Liver (tissue), 9 donors: ENCODE results near the gene PKP3. TPM values are rescaled to one million over a fixed set of nuclear protein-coding genes. Genes with fewer than 3 reads are reported as not detected.

Experiments
- DNase-seq: peaks from one replicate; pipeline ENCODE4 v3.0.0-alpha.2; 2017; ENCODE audit warnings: low spot score
- H3K27ac ChIP-seq, 2 donors: one replicate each; pipeline ENCODE4 v1.7.0; 2013; ENCODE audit warnings: inconsistent platforms in 2 of 2, low read length in 2 of 2, control low read depth in 1 of 2, low read depth in 1 of 2, mild to moderate bottlenecking in 1 of 2
- H3K27me3 ChIP-seq, 4 donors: one replicate each; pipeline versions ENCODE4 v1.6.1 to v1.7.0; 2013; ENCODE audit warnings: low read length in 3 of 4, inconsistent platforms in 1 of 4, mild to moderate bottlenecking in 1 of 4, moderate library complexity in 1 of 4; ENCODE audit not compliant: control insufficient read depth in 4 of 4, insufficient read depth in 4 of 4
- H3K36me3 ChIP-seq, 4 donors: one replicate each; pipeline versions ENCODE4 v1.6.1 to v1.7.0; 2013; ENCODE audit warnings: low read length in 3 of 4, mild to moderate bottlenecking in 3 of 4, low read depth in 1 of 4, moderate library complexity in 1 of 4; ENCODE audit not compliant: control insufficient read depth in 4 of 4, insufficient read depth in 3 of 4
- H3K4me1 ChIP-seq, 4 donors: one replicate each; pipeline versions ENCODE4 v1.6.1 to v1.7.0; 2013; ENCODE audit warnings: low read length in 3 of 4, mild to moderate bottlenecking in 3 of 4, moderate library complexity in 1 of 4; ENCODE audit not compliant: control insufficient read depth in 4 of 4, insufficient read depth in 4 of 4
- H3K4me3 ChIP-seq, 3 donors: one replicate each; pipeline versions ENCODE4 v1.6.1 to v1.7.0; 2013; ENCODE audit warnings: low read length in 3 of 3, control low read depth in 1 of 3, low read depth in 1 of 3, mild to moderate bottlenecking in 1 of 3
- H3K9ac ChIP-seq, 2 donors: one replicate each; pipeline ENCODE4 v1.7.0; 2013; ENCODE audit warnings: low read length in 2 of 2, mild to moderate bottlenecking in 2 of 2, moderate library complexity in 2 of 2, control low read depth in 1 of 2, low read depth in 1 of 2
- H3K9me3 ChIP-seq, 4 donors: one replicate each; pipeline versions ENCODE4 v1.6.1 to v1.7.0; 2013; ENCODE audit warnings: low read length in 3 of 4; ENCODE audit not compliant: control insufficient read depth in 4 of 4
- ATF3 ChIP-seq: IDR thresholded peaks from 2 replicates; pipeline ENCODE4 v1.6.1; 2016; ENCODE audit warnings: antibody characterized with exemption
- CTCF ChIP-seq: fragments of 150-350 bp; IDR thresholded peaks from 2 replicates; pipeline ENCODE4 v1.5.1; 2017; ENCODE audit warnings: improper control_type of control experiment, low read depth, low read length; ENCODE audit not compliant: missing input control
- EGR1 ChIP-seq, 2 donors: IDR thresholded peaks; 2 replicates each; pipeline ENCODE4 v1.6.1; 2016 to 2018; ENCODE audit warnings: antibody characterized with exemption in 2 of 2, low read depth in 2 of 2
- FOXA1 ChIP-seq: IDR thresholded peaks from 2 replicates; pipeline ENCODE4 v1.6.1; 2016; ENCODE audit warnings: antibody characterized with exemption
- FOXA2 ChIP-seq: IDR thresholded peaks from 2 replicates; pipeline ENCODE4 v1.6.1; 2016; ENCODE audit warnings: antibody characterized with exemption
- GABPA ChIP-seq, 2 donors: IDR thresholded peaks in 1 of 2; conservative IDR thresholded peaks in 1 of 2; 2 replicates each; pipeline ENCODE4 v1.6.1; 2016; ENCODE audit warnings: antibody characterized with exemption in 2 of 2, mild to moderate bottlenecking in 1 of 2, moderate library complexity in 1 of 2
- HNF4A ChIP-seq, 2 donors: conservative IDR thresholded peaks; 2 replicates each; pipeline ENCODE4 v1.6.1; 2016; ENCODE audit warnings: antibody characterized with exemption in 2 of 2, mild to moderate bottlenecking in 2 of 2
- HNF4G ChIP-seq: IDR thresholded peaks from 2 replicates; pipeline ENCODE4 v1.6.1; 2016; ENCODE audit warnings: antibody characterized with exemption
- JUND ChIP-seq, 2 donors: IDR thresholded peaks; 2 replicates each; pipeline ENCODE4 v1.6.1; 2016; ENCODE audit warnings: antibody characterized with exemption in 2 of 2
- MAX ChIP-seq: IDR thresholded peaks from 2 replicates; pipeline ENCODE4 v1.6.1; 2016; ENCODE audit warnings: antibody characterized with exemption
- NR2F2 ChIP-seq: IDR thresholded peaks from 2 replicates; pipeline ENCODE4 v1.6.1; 2016; ENCODE audit warnings: antibody characterized with exemption
- RAD21 ChIP-seq, 2 donors: IDR thresholded peaks; 2 replicates each; pipeline ENCODE4 v1.6.1; 2016; ENCODE audit warnings: antibody characterized with exemption in 2 of 2, mild to moderate bottlenecking in 2 of 2
- REST ChIP-seq: IDR thresholded peaks from 2 replicates; pipeline ENCODE4 v1.6.1; 2016; ENCODE audit warnings: antibody characterized with exemption, mild to moderate bottlenecking
- RXRA ChIP-seq, 2 donors: IDR thresholded peaks; 2 replicates each; pipeline ENCODE4 v1.6.1; 2017 to 2018; ENCODE audit warnings: antibody characterized with exemption in 2 of 2, mild to moderate bottlenecking in 1 of 2
- SP1 ChIP-seq: IDR thresholded peaks from 2 replicates; pipeline ENCODE4 v1.6.1; 2018; ENCODE audit warnings: antibody characterized with exemption, mild to moderate bottlenecking
- TAF1 ChIP-seq: conservative IDR thresholded peaks from 2 replicates; pipeline ENCODE4 v1.6.1; 2016; ENCODE audit warnings: antibody characterized with exemption, mild to moderate bottlenecking
- YY1 ChIP-seq: IDR thresholded peaks from 2 replicates; pipeline ENCODE4 v1.6.1; 2016; ENCODE audit warnings: antibody characterized with exemption, mild to moderate bottlenecking
- ZBTB33 ChIP-seq: IDR thresholded peaks from 2 replicates; pipeline ENCODE4 v1.6.1; 2016; ENCODE audit warnings: antibody characterized with exemption
- WGBS: extraction: QIAGEN DNeasy Blood & Tissue Kit; methylation state at CpG from one replicate; pipeline ENCODE4 v1.1.7; 2013; 5-methylcytosine and 5-hydroxymethylcytosine counted together
- polyA plus RNA-seq, 2 donors: library from polyadenylated mRNA; stranded (reverse) in 1 of 2; unstranded in 1 of 2; fragments of 200-250 nt in 1 of 2; fragments of >200 nt in 1 of 2; fragmentation: Nextera tagmentation in 1 of 2; extraction: Ambion mirVana in 1 of 2; gene quantifications; one replicate each; pipeline versions ENCODE4 v1.2.1 to v1.2.3, GENCODE V29; 2013 to 2015
- total RNA-seq, 2 donors: library from RNA; depleted of rRNA; stranded (reverse); fragments of >200 nt; gene quantifications; one replicate each; pipeline ENCODE4 v1.2.3, GENCODE V29; 2014
- donor health status: healthy.
- donor health status: healthy.
- donor health status: healthy.
- donor health status: healthy.
- donor health status: healthy.

Gene PKP3
- total and polyA plus RNA-seq, 4 donors = 0.08 to 0.37 (median 0.25) TPM; not detected in 1

- H3K9ac ChIP-seq = no peak overlapping the region
- no peaks in the 10 kb centered on the region for H3K9me3 ChIP-seq
- no peak overlapping the region for H3K4me3 ChIP-seq
- DNase-seq = no peak
- 78% methylated on average over 11 of the region's 11 CpGs for WGBS
- no peaks in the 10 kb centered on the region for H3K27me3 ChIP-seq
- H3K27ac ChIP-seq = no peak overlapping the region
- no peaks in the 10 kb centered on the region for H3K36me3 ChIP-seq
- H3K4me1 ChIP-seq = peaks cover 0 to 1% (median 0%) of the 10 kb centered on the region in 4 donors
- TF ChIP-seq RXRA (IDR thresholded peaks at IDR 0.05) (no peak), GABPA (IDR thresholded peaks at IDR 0.05 in 1 of 2, conservative IDR thresholded peaks at IDR 0.05 in 1 of 2) (no peak), SP1 (no peak), HNF4G (no peak), EGR1 (IDR thresholded peaks at IDR 0.05; ENCODE audit: low read depth in 2 of 2) (no peak), ATF3 (no peak), MAX (no peak), FOXA1 (no peak), REST (no peak), RAD21 (IDR thresholded peaks at IDR 0.05) (no peak), TAF1 (no peak), FOXA2 (no peak), CTCF (no peak), JUND (IDR thresholded peaks at IDR 0.05) (no peak)
Observed at GRCh38 chr11:377883-378500, 16.0 kb upstream of the PKP3 start.

- Histone ChIP-seq H3K27me3 (no peaks in the 10 kb centered on the region), H3K9ac (no peak overlapping the region), H3K27ac (no peak overlapping the region), H3K4me1 (peaks cover 0 to 1% (median 0%) of the 10 kb centered on the region in 4 donors), H3K36me3 (no peaks in the 10 kb centered on the region), H3K4me3 (no peak overlapping the region), H3K9me3 (no peaks in the 10 kb centered on the region)
- WGBS = 89% methylated on average over 87 of the region's 87 CpGs
- DNase-seq = no peak
- TF ChIP-seq SP1 (no peak), HNF4G (no peak), CTCF (no peak), NR2F2 (no peak), MAX (no peak), ATF3 (no peak), FOXA1 (no peak), GABPA (IDR thresholded peaks at IDR 0.05 in 1 of 2, conservative IDR thresholded peaks at IDR 0.05 in 1 of 2) (no peak), JUND (IDR thresholded peaks at IDR 0.05) (no peak), RXRA (IDR thresholded peaks at IDR 0.05) (no peak), RAD21 (IDR thresholded peaks at IDR 0.05) (no peak), HNF4A (conservative IDR thresholded peaks at IDR 0.05) (no peak), FOXA2 (no peak), TAF1 (no peak), YY1 (no peak), ZBTB33 (no peak), EGR1 (IDR thresholded peaks at IDR 0.05; ENCODE audit: low read depth in 2 of 2) (no peak)
Observed at GRCh38 chr11:379205-380094, 14.6 kb upstream of the PKP3 start.
